Kidney epithelial cell (primary cell): ENCODE measurements around the gene SMIM9. TPM values are rescaled to one million over a fixed set of nuclear protein-coding genes. Genes with fewer than 3 reads are reported as not detected.
"Not testable (repeated sequence)": the region's sequence is repeated elsewhere in the genome, so short reads cannot be mapped to it uniquely, and the experiment has no call there.

ENCODE experiments used
- DNase-seq: peaks from one replicate; pipeline ENCODE4 v3.0.0-alpha.2; 2010; ENCODE audit warnings: low read depth
- H3K27me3 ChIP-seq: 2 replicates; pipeline ENCODE4 v1.6.0; 2011; ENCODE audit warnings: low read length; ENCODE audit not compliant: control insufficient read depth, insufficient read depth
- H3K36me3 ChIP-seq: 2 replicates; pipeline ENCODE4 v1.5.1; 2011; ENCODE audit warnings: low read length; ENCODE audit not compliant: control insufficient read depth, insufficient read depth
- H3K4me3 ChIP-seq: 2 replicates; pipeline ENCODE4 v1.5.1; 2011; ENCODE audit warnings: low read depth, mild to moderate bottlenecking, control low read depth, low read length
- CTCF ChIP-seq: IDR thresholded peaks from 2 replicates; pipeline ENCODE4 v1.5.1; 2011; ENCODE audit warnings: mild to moderate bottlenecking, moderate library complexity, low read length, control low read depth, inconsistent platforms; ENCODE audit not compliant: insufficient read depth, poor library complexity, severe bottlenecking
- total RNA-seq: library from RNA; depleted of rRNA; stranded (reverse); fragments of >200 nt; gene quantifications from 2 replicates; pipeline ENCODE4 v1.2.3, GENCODE V29; 2015

The SMIM9 gene
- total RNA-seq, 1 donor from 2014 or later: not detected

- Histone ChIP-seq H3K27me3 (no peaks in the 10 kb centered on the region), H3K4me3 (no peak overlapping the region), H3K36me3 (no peaks in the 10 kb centered on the region)
- TF ChIP-seq CTCF: no peak
- DNase-seq: no peak
These were observed 15.3 kb downstream of the SMIM9 start for GRCh38 chrX:154818916-154819770.

- not testable (repeated sequence) for H3K4me3 ChIP-seq, DNase-seq, H3K36me3 ChIP-seq, H3K27me3 ChIP-seq
These were observed 17.3 kb downstream of the SMIM9 start for GRCh38 chrX:154817048-154817618.

DNA sequence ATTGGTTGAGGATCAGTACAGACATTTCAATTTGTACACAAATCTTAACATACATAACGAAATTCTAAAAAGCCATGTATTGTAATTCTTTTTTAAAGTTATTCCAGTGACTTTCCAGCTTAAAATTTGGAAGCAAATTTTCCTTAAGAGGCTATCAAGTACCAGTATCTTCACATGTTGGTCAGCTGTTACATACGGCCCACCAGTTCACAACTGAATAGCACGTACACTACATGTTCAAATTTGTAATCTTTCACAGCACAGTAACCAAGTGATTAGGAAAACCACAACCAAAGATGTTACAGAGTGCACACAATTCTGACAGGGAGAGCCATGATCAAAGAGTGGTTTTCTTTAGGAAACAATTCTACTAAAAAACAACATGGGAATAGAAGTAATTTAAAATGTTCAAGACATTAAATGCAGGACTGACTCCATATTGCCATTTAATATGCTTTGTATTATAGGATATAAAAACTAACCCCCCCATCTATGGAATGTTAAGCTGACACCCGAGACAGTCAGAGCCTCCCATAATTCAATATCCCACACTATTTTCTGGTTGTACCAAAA is 18.1 kb downstream of the SMIM9 start:
- H3K36me3 ChIP-seq, DNase-seq, H3K27me3 ChIP-seq, H3K4me3 ChIP-seq: not testable (repeated sequence)

DNA sequence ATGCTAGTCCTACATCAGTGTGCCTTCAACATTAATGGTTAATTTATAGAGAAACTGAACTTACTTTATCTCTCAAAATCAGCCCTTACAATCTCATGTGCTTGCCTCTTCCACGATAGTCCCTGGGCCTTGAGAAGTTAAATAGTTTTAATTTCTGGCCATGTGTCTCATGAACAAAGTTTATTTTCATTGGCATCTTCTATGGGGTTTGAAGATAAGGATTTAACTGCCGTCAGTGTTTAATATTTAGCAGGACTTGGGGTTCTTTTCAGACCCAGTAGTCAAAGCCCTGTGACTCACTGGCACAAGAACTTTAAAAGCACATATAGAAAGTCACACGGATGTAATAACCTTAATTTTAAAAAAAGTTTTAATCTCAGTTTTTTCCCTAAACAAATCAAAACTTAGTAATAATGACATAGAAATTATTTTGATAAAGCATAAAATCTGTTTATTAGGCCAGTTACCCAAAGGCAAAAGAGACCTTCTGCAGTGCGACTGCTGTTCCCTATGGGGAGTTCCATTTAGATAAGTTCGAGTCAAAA is 19.1 kb downstream of the SMIM9 start:
- no peak for DNase-seq
- no peaks in the 10 kb centered on the region for H3K27me3 ChIP-seq

DNA sequence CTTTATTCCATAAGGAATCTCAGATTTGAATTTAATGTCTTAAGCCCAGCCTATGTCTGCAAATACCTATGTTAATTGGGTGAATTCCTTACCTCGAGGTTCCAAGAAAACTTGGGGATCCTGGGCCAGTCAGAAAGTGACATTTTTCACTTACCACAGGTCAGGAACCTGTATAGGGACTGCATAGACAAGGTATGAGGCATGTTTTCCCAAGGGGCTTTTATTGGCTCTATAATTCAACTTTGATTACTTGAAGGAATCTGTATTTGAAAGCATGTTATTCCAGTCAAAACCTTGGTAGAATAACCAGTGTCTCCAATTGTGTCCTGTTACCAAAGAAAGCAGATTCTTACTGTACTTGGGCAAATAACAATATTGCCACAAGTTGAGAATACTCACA is 20.7 kb downstream of the SMIM9 start:
- H3K36me3 ChIP-seq: no peaks in the 10 kb centered on the region
- H3K4me3 ChIP-seq: no peak overlapping the region
- DNase-seq: no peak
- TF ChIP-seq CTCF: no peak
- H3K27me3 ChIP-seq: no peaks in the 10 kb centered on the region

More for the DNA sequence above, 19.1 kb downstream of the SMIM9 start:
- Histone ChIP-seq H3K4me3 (no peak overlapping the region), H3K36me3 (no peaks in the 10 kb centered on the region)
- no peak for TF ChIP-seq CTCF

- no peak for TF ChIP-seq CTCF
- no peaks in the 10 kb centered on the region for H3K27me3 ChIP-seq
- no peaks in the 10 kb centered on the region for H3K36me3 ChIP-seq
- DNase-seq: no peak
- H3K4me3 ChIP-seq: no peak overlapping the region
These were observed 21.9 kb downstream of the SMIM9 start for GRCh38 chrX:154812341-154813101.
